Sigmoid colon (tissue), 7 donors: ENCODE results near the gene MSTN. TPM values are rescaled to one million over a fixed set of nuclear protein-coding genes. Genes with fewer than 3 reads are reported as not detected.
"Not testable (repeated sequence)": the region's sequence is repeated elsewhere in the genome, so short reads cannot be mapped to it uniquely, and the experiment has no call there.

Experiments
- DNase-seq: peaks from one replicate; pipeline ENCODE4 v3.0.0-alpha.2; 2019
- H3K27ac ChIP-seq, 4 donors: fragments of 200-600 bp; sonication (generic); one replicate each; pipeline ENCODE4 v1.5.1; 2016 to 2019; ENCODE audit warnings: mild to moderate bottlenecking in 1 of 4
- H3K27me3 ChIP-seq, 3 donors: fragments of 200-600 bp; sonication (generic); one replicate each; pipeline ENCODE4 v1.5.1; 2019; ENCODE audit warnings: mild to moderate bottlenecking in 1 of 3
- H3K36me3 ChIP-seq, 4 donors: fragments of 200-600 bp; sonication (generic); one replicate each; pipeline ENCODE4 v1.5.1; 2016 to 2019
- H3K4me1 ChIP-seq, 4 donors: fragments of 200-600 bp; sonication (generic); one replicate each; pipeline ENCODE4 v1.5.1; 2017 to 2019
- H3K4me3 ChIP-seq, 4 donors: fragments of 200-600 bp; sonication (generic); one replicate each; pipeline ENCODE4 v1.5.1; 2017 to 2019; ENCODE audit warnings: mild to moderate bottlenecking in 2 of 4, moderate library complexity in 1 of 4
- H3K9me3 ChIP-seq, 4 donors: fragments of 200-600 bp in 3 of 4; sonication (generic) in 3 of 4; one replicate each; pipeline versions ENCODE4 v1.5.1 to v1.6.1; 2013 to 2019
- CTCF ChIP-seq, 4 experiments: fragments of 450-650 bp in 3 of 4; fragments of 200-600 bp in 1 of 4; IDR thresholded peaks; one replicate each; pipeline ENCODE4 v1.5.1; 2016 to 2019; ENCODE audit warnings: antibody characterized with exemption in 4 of 4, mild to moderate bottlenecking in 3 of 4, moderate library complexity in 2 of 4
- EP300 ChIP-seq, 4 donors: sonication (generic); formaldehyde crosslinking; IDR thresholded peaks; one replicate each; pipeline ENCODE4 v1.6.1; 2017; ENCODE audit warnings: antibody characterized with exemption in 4 of 4
- POLR2A ChIP-seq, 2 donors: fragments of 450-650 bp; IDR thresholded peaks; one replicate each; pipeline ENCODE4 v1.6.1; 2016; ENCODE audit warnings: antibody characterized with exemption in 2 of 2, mild to moderate bottlenecking in 2 of 2, moderate library complexity in 2 of 2
- POLR2AphosphoS5 ChIP-seq, 4 donors: sonication (generic); formaldehyde crosslinking; IDR thresholded peaks; one replicate each; pipeline ENCODE4 v1.6.1; 2017; ENCODE audit warnings: antibody characterized with exemption in 4 of 4
- WGBS, 2 donors: extraction: QIAGEN DNeasy Blood & Tissue Kit; methylation state at CpG; one replicate each; pipeline ENCODE4 v1.1.7; 2013; 5-methylcytosine and 5-hydroxymethylcytosine counted together
- intact Hi-C: fragments of 100-400 bp; cut with DNase I; formaldehyde crosslinking; loops from one replicate; pipeline ENCODE4 v1.15.1; 2023
- polyA plus RNA-seq, 3 donors: library from polyadenylated mRNA; stranded (reverse); fragments of 200-250 nt; gene quantifications; one replicate each; pipeline ENCODE4 v1.2.3, GENCODE V29; 2013
- total RNA-seq, 4 donors: library from RNA; depleted of rRNA; stranded (reverse); fragments of >200 nt; gene quantifications; one replicate each; pipeline ENCODE4 v1.1.0, GENCODE V29; 2016
- donor health status: healthy with polysubstance abuse.
- donor health status: Bipolar disorder and iron deficiency.
- donor health status: healthy.

Gene MSTN
- total and polyA plus RNA-seq, 7 donors, result 0.13 to 0.83 (median 0.41) TPM; not detected in 2

DNA sequence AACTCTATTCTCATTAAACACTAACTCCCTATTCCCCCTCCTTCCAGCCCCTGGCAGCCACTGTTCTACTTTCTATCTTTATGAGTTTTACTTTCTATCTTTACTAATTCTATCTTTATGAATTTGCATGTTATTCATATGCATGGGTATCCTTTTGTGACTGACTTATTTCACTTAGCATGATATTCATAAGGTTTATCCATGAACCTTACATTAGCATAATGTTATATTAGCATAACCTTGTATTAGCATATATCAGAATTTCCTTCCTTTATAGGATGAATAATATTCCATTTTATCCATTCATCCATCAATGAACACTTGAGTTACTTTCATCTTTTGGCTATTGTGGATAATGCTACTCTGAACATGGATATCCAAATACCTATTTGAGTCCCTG lies 41.8 kb downstream of the MSTN start:
- no peak overlapping the region for H3K27ac ChIP-seq
- TF ChIP-seq EP300 (IDR thresholded peaks at IDR 0.05) (no peak), POLR2A (IDR thresholded peaks at IDR 0.05) (no peak), POLR2AphosphoS5 (IDR thresholded peaks at IDR 0.05) (no peak), CTCF (IDR thresholded peaks at IDR 0.05) (no peak)
- no peaks in the 10 kb centered on the region for H3K36me3 ChIP-seq
- intact Hi-C loops, result no loop called here
- H3K27me3 ChIP-seq, result no peaks in the 10 kb centered on the region
- H3K4me1 ChIP-seq, result no peaks in the 10 kb centered on the region
- no peak overlapping the region for H3K4me3 ChIP-seq
- no peak for DNase-seq
- peaks cover 0 to 12% (median 4%) of the 10 kb centered on the region in 4 donors for H3K9me3 ChIP-seq

DNA sequence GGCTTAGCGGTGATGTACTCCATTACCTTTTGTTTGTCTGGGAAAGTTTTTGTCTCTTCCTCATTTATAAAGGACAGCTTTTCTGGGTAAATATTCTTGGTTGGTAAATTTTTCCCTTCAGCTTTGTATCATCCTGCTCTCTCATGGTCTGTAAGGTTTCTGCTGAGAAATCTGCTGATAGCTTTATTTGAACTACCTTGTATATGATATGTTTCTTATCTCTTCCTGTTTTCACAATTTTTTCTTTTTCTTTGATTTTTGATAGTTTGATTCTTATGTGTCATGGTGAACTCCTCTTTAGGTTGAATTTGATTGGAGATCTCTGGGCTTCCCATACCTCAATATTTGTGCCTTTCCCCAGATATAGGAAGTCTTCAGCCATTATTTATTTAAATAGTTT lies 44.7 kb downstream of the MSTN start:
- H3K4me1 ChIP-seq, result no peaks in the 10 kb centered on the region
- H3K27ac ChIP-seq, result no peak overlapping the region
- no peak for TF ChIP-seq POLR2A (IDR thresholded peaks at IDR 0.05)
- peaks cover 0 to 12% (median 6%) of the 10 kb centered on the region in 4 donors for H3K9me3 ChIP-seq
- no peaks in the 10 kb centered on the region for H3K36me3 ChIP-seq
- WGBS, 2 donors, result 95 to 97% methylated on average over 1 of the region's 1 CpG
- H3K27me3 ChIP-seq, result no peaks in the 10 kb centered on the region
- DNase-seq, result no peak
- intact Hi-C loops, result no loop called here
- H3K4me3 ChIP-seq, result no peak overlapping the region

- H3K36me3 ChIP-seq, H3K27me3 ChIP-seq, H3K4me3 ChIP-seq, H3K27ac ChIP-seq, DNase-seq, H3K4me1 ChIP-seq, intact Hi-C loops: not testable (repeated sequence)
- peaks cover 0 to 15% (median 7%) of the 10 kb centered on the region in 4 donors for H3K9me3 ChIP-seq
- 77 to 81% methylated on average over 1 of the region's 1 CpG for WGBS, 2 donors
Measured at GRCh38 chr2:190015969-190016368, 46.6 kb downstream of the MSTN start.
